GM12878 (cell line): Measurements from ENCODE around the gene BNIP5. TPM values are rescaled to one million over a fixed set of nuclear protein-coding genes. Genes with fewer than 3 reads are reported as not detected.

ENCODE experiments used
- ATAC-seq: fragments of 200-7000 bp; cut with Tn5 transposase; 3 replicates; pipeline ENCODE4 v1.9.1; 2020; ENCODE audit warnings: mild to moderate bottlenecking, moderate library complexity
- BruUV-seq: library from RNA; stranded (reverse); fragments of 400-500 nt; replicated peaks from 2 replicates; lab custom pipeline; 2021; lab: Mats Ljungman, UMichigan
- CTCF ChIA-PET: fragments of 300-600 bp; sonication (Branson Sonifier 250); formaldehyde crosslinking; extraction: SDS; loops from one replicate; lab custom pipeline; 2021; ENCODE audit warnings: inconsistent platforms; lab: Yijun Ruan, JAX
- POLR2A ChIA-PET: fragments of 350-600 bp; formaldehyde crosslinking; extraction: SDS; loops from one replicate; lab custom pipeline; 2021; ENCODE audit warnings: inconsistent platforms; lab: Charles Lee
- RAD21 ChIA-PET: fragments of 300-600 bp; sonication (Branson Sonifier 250); formaldehyde crosslinking; loops from one replicate; lab custom pipeline; 2023; ENCODE audit warnings: antibody characterized with exemption; ENCODE audit not compliant: unreplicated experiment; lab: Charles Lee
- SMC1A ChIA-PET: fragments of 300-600 bp; sonication (Branson Sonifier 250); formaldehyde crosslinking; loops from one replicate; lab custom pipeline; 2023; ENCODE audit not compliant: unreplicated experiment, uncharacterized antibody; lab: Charles Lee
- DNase-seq: peaks from one replicate; pipeline ENCODE4 v3.0.0-alpha.2; 2011; ENCODE audit warnings: low read depth, low spot score
- FAIRE-seq: peaks from 3 replicates; lab custom pipeline; 2011; peaks lifted over from hg19 to GRCh38; lab: Jason Lieb, UNC
- H2AFZ ChIP-seq: 2 replicates; pipeline ENCODE4 v1.6.0; 2011; ENCODE audit warnings: low read depth, low read length, control low read depth; ENCODE audit not compliant: control insufficient read depth
- H3K27ac ChIP-seq: 2 replicates; pipeline ENCODE4 v1.5.1; 2011; ENCODE audit warnings: control low read depth; ENCODE audit not compliant: control insufficient read depth, insufficient read depth
- H3K27me3 ChIP-seq, 2 experiments: replicated peaks in 1 of 2; 2 replicates each; pipeline versions ENCODE4 v1.6.0 to v1.6.1; 2011; ENCODE audit warnings: low read length in 1 of 2; ENCODE audit not compliant: control insufficient read depth in 2 of 2, insufficient read depth in 2 of 2
- H3K36me3 ChIP-seq, 2 experiments: 2 replicates each; pipeline ENCODE4 v1.5.1; 2011; ENCODE audit warnings: low read length in 1 of 2; ENCODE audit not compliant: control insufficient read depth in 2 of 2, insufficient read depth in 2 of 2
- H3K4me1 ChIP-seq: 2 replicates; pipeline ENCODE4 v1.6.1; 2011; ENCODE audit warnings: mild to moderate bottlenecking, low read length, moderate library complexity, mixed read lengths; ENCODE audit not compliant: control insufficient read depth, insufficient read depth
- H3K4me2 ChIP-seq: 2 replicates; pipeline ENCODE4 v1.6.0; 2011; ENCODE audit warnings: control low read depth; ENCODE audit not compliant: control insufficient read depth, insufficient read depth
- H3K4me3 ChIP-seq: fragments of 200-600 bp; sonication (generic); 2 replicates; pipeline ENCODE4 v1.5.1; 2016
- H3K79me2 ChIP-seq: 2 replicates; pipeline ENCODE4 v1.6.0; 2011; ENCODE audit warnings: low read length; ENCODE audit not compliant: control insufficient read depth, insufficient read depth
- H3K9ac ChIP-seq: 2 replicates; pipeline ENCODE4 v1.8.0; 2011; ENCODE audit warnings: low read length, control low read depth, mixed read lengths; ENCODE audit not compliant: control insufficient read depth, insufficient read depth
- H3K9me3 ChIP-seq: replicated peaks from 3 replicates; pipeline ENCODE4 v1.5.1; 2011; ENCODE audit warnings: mild to moderate bottlenecking, low read length; ENCODE audit not compliant: control insufficient read depth, insufficient read depth
- H4K20me1 ChIP-seq: 2 replicates; pipeline ENCODE4 v1.6.0; 2011; ENCODE audit not compliant: control insufficient read depth, insufficient read depth
- CREB1 ChIP-seq: IDR thresholded peaks from 2 replicates; pipeline ENCODE4 v1.6.1; 2012; ENCODE audit warnings: low read depth, mild to moderate bottlenecking, inconsistent platforms
- CREM ChIP-seq: IDR thresholded peaks from 2 replicates; pipeline ENCODE4 v1.6.1; 2014; ENCODE audit warnings: antibody characterized with exemption, low read depth
- HDAC2 ChIP-seq: fragments of 200-600 bp; sonication (generic); IDR thresholded peaks from 2 replicates; pipeline ENCODE4 v1.6.1; 2017
- LARP7 ChIP-seq: fragments of 450-650 bp; IDR thresholded peaks from 2 replicates; pipeline ENCODE4 v1.6.1; 2017; ENCODE audit warnings: mild to moderate bottlenecking
- POLR2AphosphoS5 ChIP-seq: IDR thresholded peaks from 2 replicates; pipeline ENCODE4 v1.6.1; 2011; ENCODE audit warnings: mild to moderate bottlenecking, low read length, inconsistent platforms
- SUPT20H ChIP-seq: IDR thresholded peaks from 2 replicates; pipeline ENCODE4 v1.6.1; 2011; ENCODE audit warnings: low read depth, mild to moderate bottlenecking, low read length, moderate library complexity, borderline replicate concordance; ENCODE audit not compliant: control insufficient read depth
- WRNIP1 ChIP-seq: IDR thresholded peaks from 2 replicates; pipeline ENCODE4 v1.6.1; 2011; ENCODE audit warnings: low read depth, low read length, improper control_type of control experiment, borderline replicate concordance
- ZNF207 ChIP-seq: fragments of 450-650 bp; IDR thresholded peaks from 2 replicates; pipeline ENCODE4 v1.6.1; 2014; ENCODE audit warnings: antibody characterized with exemption, mild to moderate bottlenecking, borderline replicate concordance
- whole genome bisulfite sequencing: methylation state at CpG from one replicate; pipeline ENCODE4 v1.1.6; 2016; ENCODE audit warnings: low lambda C conversion rate; ENCODE audit not compliant: insufficient replicate concordance, insufficient coverage; ENCODE audit errors: missing lambda C conversion rate; 5-methylcytosine and 5-hydroxymethylcytosine counted together
- in situ Hi-C: fragments of 300-500 bp; cut with MboI; formaldehyde crosslinking; loops from 9 replicates; pipeline ENCODE4 v1.14.3; 2018; ENCODE audit warnings: mixed read lengths
- intact Hi-C: fragments of 100-400 bp; cut with micrococcal nuclease; formaldehyde crosslinking; loops from one replicate; pipeline ENCODE4 v1.14.2; 2022; ENCODE audit not compliant: unreplicated experiment
- polyA plus RNA-seq, 11 experiments: library from polyadenylated mRNA; depleted of rRNA in 4 of 11; unstranded in 6 of 11; stranded (reverse) in 5 of 11; fragments of >200 nt; fragmentation: Nextera tagmentation in 4 of 11; fragmentation: Illumina TruSeq in 1 of 11; extraction: Ambion mirVana in 4 of 11; extraction: Trizol in 1 of 11; gene quantifications; 1 replicate in 1 of 11; 2 replicates in 10 of 11; pipeline versions ENCODE4 v1.2.1 to v1.2.3, GENCODE V29; 2011 to 2016; ENCODE audit warnings: inconsistent platforms in 2 of 11, missing spikeins in 2 of 11, low read depth in 1 of 11
- total RNA-seq, 4 experiments: library from RNA; depleted of rRNA in 3 of 4; stranded (reverse); fragments of >200 nt in 3 of 4; fragmentation: Illumina TruSeq in 1 of 4; extraction: Trizol in 1 of 4; gene quantifications; 2 replicates each; pipeline versions ENCODE4 v1.2.1 to v1.2.3, GENCODE V29; 2013 to 2021
- TF ChIP-seq, protein P1 (sequence below): fragments of 450-650 bp; IDR thresholded peaks from 2 replicates; pipeline ENCODE4 v1.6.1; 2017; ENCODE audit warnings: mild to moderate bottlenecking, moderate library complexity
- TF ChIP-seq, protein P2 (sequence below): fragments of 450-650 bp; IDR thresholded peaks from 2 replicates; pipeline ENCODE4 v1.6.1; 2018; ENCODE audit warnings: mild to moderate bottlenecking, low read depth, moderate library complexity; ENCODE audit not compliant: partially characterized antibody
- TF ChIP-seq, protein P3 (sequence below): fragments of 450-650 bp; IDR thresholded peaks from 2 replicates; pipeline ENCODE4 v1.6.1; 2018; ENCODE audit warnings: borderline replicate concordance, mild to moderate bottlenecking; ENCODE audit not compliant: partially characterized antibody
- TF ChIP-seq, protein P4 (sequence below): IDR thresholded peaks from 2 replicates; pipeline ENCODE4 v1.6.1; 2011; ENCODE audit warnings: mild to moderate bottlenecking, low read depth, low read length, moderate library complexity; ENCODE audit not compliant: insufficient replicate concordance

The BNIP5 gene
- total and polyA plus RNA-seq, 10 of the 15 experiments (the other 5 are each of a cell fraction or from before 2014, with no cell fraction given) = 0.02 to 0.68 (median 0.05) TPM; not detected in 2

DNA sequence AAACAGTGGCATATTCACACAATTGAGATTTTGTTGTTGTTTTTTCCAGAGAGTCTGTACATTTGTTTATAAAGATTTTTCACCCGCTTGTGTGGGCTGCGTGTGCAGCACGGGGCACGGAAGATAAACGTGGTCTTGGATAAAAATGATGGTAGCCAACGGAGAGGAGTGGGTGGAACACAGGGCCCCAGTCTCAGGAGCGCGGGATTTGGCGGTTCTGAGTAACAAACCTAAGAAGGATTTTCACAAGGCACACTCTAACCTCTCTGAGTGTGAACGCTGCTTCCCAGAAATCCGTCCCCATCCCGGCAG is 3.6 kb upstream of the BNIP5 start:
- Histone ChIP-seq H3K27me3 (no peaks in the 10 kb centered on the region), H2AFZ (no peak overlapping the region), H3K4me2 (no peak overlapping the region; the same call in 1 of the 2 replicates), H4K20me1 (no peaks in the 10 kb centered on the region), H3K9me3 (no peaks in the 10 kb centered on the region), H3K79me2 (no peaks in the 10 kb centered on the region), H3K4me1 (peaks cover 40% of the 10 kb centered on the region), H3K4me3 (no peak overlapping the region), H3K36me3 (no peaks in the 10 kb centered on the region), H3K27ac (no peak overlapping the region), H3K9ac (no peak overlapping the region)
- TF ChIP-seq, protein P1, sequence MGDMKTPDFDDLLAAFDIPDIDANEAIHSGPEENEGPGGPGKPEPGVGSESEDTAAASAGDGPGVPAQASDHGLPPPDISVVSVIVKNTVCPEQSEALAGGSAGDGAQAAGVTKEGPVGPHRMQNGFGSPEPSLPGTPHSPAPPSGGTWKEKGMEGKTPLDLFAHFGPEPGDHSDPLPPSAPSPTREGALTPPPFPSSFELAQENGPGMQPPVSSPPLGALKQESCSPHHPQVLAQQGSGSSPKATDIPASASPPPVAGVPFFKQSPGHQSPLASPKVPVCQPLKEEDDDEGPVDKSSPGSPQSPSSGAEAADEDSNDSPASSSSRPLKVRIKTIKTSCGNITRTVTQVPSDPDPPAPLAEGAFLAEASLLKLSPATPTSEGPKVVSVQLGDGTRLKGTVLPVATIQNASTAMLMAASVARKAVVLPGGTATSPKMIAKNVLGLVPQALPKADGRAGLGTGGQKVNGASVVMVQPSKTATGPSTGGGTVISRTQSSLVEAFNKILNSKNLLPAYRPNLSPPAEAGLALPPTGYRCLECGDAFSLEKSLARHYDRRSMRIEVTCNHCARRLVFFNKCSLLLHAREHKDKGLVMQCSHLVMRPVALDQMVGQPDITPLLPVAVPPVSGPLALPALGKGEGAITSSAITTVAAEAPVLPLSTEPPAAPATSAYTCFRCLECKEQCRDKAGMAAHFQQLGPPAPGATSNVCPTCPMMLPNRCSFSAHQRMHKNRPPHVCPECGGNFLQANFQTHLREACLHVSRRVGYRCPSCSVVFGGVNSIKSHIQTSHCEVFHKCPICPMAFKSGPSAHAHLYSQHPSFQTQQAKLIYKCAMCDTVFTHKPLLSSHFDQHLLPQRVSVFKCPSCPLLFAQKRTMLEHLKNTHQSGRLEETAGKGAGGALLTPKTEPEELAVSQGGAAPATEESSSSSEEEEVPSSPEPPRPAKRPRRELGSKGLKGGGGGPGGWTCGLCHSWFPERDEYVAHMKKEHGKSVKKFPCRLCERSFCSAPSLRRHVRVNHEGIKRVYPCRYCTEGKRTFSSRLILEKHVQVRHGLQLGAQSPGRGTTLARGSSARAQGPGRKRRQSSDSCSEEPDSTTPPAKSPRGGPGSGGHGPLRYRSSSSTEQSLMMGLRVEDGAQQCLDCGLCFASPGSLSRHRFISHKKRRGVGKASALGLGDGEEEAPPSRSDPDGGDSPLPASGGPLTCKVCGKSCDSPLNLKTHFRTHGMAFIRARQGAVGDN = no peak
- no peak for TF ChIP-seq ZNF207
- TF ChIP-seq CREM = no peak
- TF ChIP-seq, protein P2, sequence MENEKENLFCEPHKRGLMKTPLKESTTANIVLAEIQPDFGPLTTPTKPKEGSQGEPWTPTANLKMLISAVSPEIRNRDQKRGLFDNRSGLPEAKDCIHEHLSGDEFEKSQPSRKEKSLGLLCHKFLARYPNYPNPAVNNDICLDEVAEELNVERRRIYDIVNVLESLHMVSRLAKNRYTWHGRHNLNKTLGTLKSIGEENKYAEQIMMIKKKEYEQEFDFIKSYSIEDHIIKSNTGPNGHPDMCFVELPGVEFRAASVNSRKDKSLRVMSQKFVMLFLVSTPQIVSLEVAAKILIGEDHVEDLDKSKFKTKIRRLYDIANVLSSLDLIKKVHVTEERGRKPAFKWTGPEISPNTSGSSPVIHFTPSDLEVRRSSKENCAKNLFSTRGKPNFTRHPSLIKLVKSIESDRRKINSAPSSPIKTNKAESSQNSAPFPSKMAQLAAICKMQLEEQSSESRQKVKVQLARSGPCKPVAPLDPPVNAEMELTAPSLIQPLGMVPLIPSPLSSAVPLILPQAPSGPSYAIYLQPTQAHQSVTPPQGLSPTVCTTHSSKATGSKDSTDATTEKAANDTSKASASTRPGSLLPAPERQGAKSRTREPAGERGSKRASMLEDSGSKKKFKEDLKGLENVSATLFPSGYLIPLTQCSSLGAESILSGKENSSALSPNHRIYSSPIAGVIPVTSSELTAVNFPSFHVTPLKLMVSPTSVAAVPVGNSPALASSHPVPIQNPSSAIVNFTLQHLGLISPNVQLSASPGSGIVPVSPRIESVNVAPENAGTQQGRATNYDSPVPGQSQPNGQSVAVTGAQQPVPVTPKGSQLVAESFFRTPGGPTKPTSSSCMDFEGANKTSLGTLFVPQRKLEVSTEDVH = no peak
- TF ChIP-seq SUPT20H = no peak
- no peak for TF ChIP-seq POLR2AphosphoS5
- TF ChIP-seq CREB1 = no peak
- TF ChIP-seq, protein P3, sequence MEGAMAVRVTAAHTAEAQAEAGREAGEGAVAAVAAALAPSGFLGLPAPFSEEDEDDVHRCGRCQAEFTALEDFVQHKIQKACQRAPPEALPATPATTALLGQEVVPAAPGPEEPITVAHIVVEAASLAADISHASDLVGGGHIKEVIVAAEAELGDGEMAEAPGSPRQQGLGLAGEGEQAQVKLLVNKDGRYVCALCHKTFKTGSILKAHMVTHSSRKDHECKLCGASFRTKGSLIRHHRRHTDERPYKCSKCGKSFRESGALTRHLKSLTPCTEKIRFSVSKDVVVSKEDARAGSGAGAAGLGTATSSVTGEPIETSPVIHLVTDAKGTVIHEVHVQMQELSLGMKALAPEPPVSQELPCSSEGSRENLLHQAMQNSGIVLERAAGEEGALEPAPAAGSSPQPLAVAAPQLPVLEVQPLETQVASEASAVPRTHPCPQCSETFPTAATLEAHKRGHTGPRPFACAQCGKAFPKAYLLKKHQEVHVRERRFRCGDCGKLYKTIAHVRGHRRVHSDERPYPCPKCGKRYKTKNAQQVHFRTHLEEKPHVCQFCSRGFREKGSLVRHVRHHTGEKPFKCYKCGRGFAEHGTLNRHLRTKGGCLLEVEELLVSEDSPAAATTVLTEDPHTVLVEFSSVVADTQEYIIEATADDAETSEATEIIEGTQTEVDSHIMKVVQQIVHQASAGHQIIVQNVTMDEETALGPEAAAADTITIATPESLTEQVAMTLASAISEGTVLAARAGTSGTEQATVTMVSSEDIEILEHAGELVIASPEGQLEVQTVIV = no peak
- TF ChIP-seq, protein P4, sequence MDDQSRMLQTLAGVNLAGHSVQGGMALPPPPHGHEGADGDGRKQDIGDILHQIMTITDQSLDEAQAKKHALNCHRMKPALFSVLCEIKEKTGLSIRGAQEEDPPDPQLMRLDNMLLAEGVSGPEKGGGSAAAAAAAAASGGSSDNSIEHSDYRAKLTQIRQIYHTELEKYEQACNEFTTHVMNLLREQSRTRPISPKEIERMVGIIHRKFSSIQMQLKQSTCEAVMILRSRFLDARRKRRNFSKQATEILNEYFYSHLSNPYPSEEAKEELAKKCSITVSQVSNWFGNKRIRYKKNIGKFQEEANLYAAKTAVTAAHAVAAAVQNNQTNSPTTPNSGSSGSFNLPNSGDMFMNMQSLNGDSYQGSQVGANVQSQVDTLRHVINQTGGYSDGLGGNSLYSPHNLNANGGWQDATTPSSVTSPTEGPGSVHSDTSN = no peak
- no peak for TF ChIP-seq LARP7
- TF ChIP-seq HDAC2 = no peak
- no peak for TF ChIP-seq WRNIP1
- DNase-seq (no peak), ATAC-seq (no peak), FAIRE-seq (no peak)
- in situ Hi-C loops (no loop called here), intact Hi-C loops (no loop called here)
- CTCF ChIA-PET = interaction anchor here (0.7 to 19.9 kb wide), 14 partner anchors 14 to 418 kb away, joined by 3 to 483 read pairs (median 5); partner anchors contain the start of gene MAPK14
- SMC1A ChIA-PET = interaction anchor here (0.7 to 13.7 kb wide), 8 partner anchors 12 to 209 kb away, joined by 3 to 386 read pairs (median 4); no protein-coding TSS in a partner anchor
- 70% methylated on average over 12 of the region's 12 CpGs for WGBS
- no TSS peak for BruUV-seq
- POLR2A ChIA-PET = interaction anchor here (1.1 to 3.3 kb wide), 2 partner anchors 17 to 22 kb away, joined by 4 to 30 read pairs; no protein-coding TSS in a partner anchor
- RAD21 ChIA-PET = interaction anchor here (0.6 to 11.6 kb wide), 9 partner anchors 9 to 419 kb away, joined by 3 to 311 read pairs (median 4); no protein-coding TSS in a partner anchor
